Neuron (in vitro differentiated cells): Measurements from ENCODE around the gene ABCB9.

Experiments
- H2AFZ ChIP-seq: one replicate; pipeline ENCODE4 v1.6.1; 2013; ENCODE audit warnings: low read depth, mild to moderate bottlenecking, inconsistent platforms, low read length, moderate library complexity
- H3K27me3 ChIP-seq: one replicate; pipeline ENCODE4 v1.6.1; 2013; ENCODE audit warnings: low read length; ENCODE audit not compliant: insufficient read depth
- H3K36me3 ChIP-seq: one replicate; pipeline ENCODE4 v1.6.1; 2013; ENCODE audit warnings: low read length; ENCODE audit not compliant: insufficient read depth
- H3K4me1 ChIP-seq: one replicate; pipeline ENCODE4 v1.6.1; 2013; ENCODE audit warnings: low read length; ENCODE audit not compliant: insufficient read depth
- H3K4me3 ChIP-seq: 2 replicates; pipeline ENCODE4 v1.5.1; 2013; ENCODE audit warnings: mild to moderate bottlenecking, low read length, moderate library complexity
- H3K9me3 ChIP-seq: one replicate; pipeline ENCODE4 v1.6.1; 2013; ENCODE audit warnings: low read length

The ABCB9 gene

GRCh38 chr12:122999196-122999946, 33.1 kb upstream of the ABCB9 start:
- H3K9me3 ChIP-seq = no peaks in the 10 kb centered on the region
- no peaks in the 10 kb centered on the region for H3K27me3 ChIP-seq
- no peaks in the 10 kb centered on the region for H3K4me1 ChIP-seq
- H3K36me3 ChIP-seq = no peaks in the 10 kb centered on the region
- no peak overlapping the region for H3K4me3 ChIP-seq
- H2AFZ ChIP-seq = no peak overlapping the region

GRCh38 chr12:122998316-122998715, 32.1 kb upstream of the ABCB9 start:
- no peak overlapping the region for H3K4me3 ChIP-seq

GRCh38 chr12:122997343-122998250, 31.3 kb upstream of the ABCB9 start:
- Histone ChIP-seq H3K27me3 (no peaks in the 10 kb centered on the region), H2AFZ (no peak overlapping the region), H3K4me3 (no peak overlapping the region), H3K9me3 (no peaks in the 10 kb centered on the region), H3K4me1 (no peaks in the 10 kb centered on the region), H3K36me3 (no peaks in the 10 kb centered on the region)

More at GRCh38 chr12:122998316-122998715, 32.1 kb upstream of the ABCB9 start:
- H2AFZ ChIP-seq = no peak overlapping the region
- no peaks in the 10 kb centered on the region for H3K36me3 ChIP-seq
- H3K27me3 ChIP-seq = no peaks in the 10 kb centered on the region
- H3K9me3 ChIP-seq = no peaks in the 10 kb centered on the region
- H3K4me1 ChIP-seq = no peaks in the 10 kb centered on the region

GRCh38 chr12:122996621-122997342, 30.5 kb upstream of the ABCB9 start:
- Histone ChIP-seq H3K27me3 (no peaks in the 10 kb centered on the region), H3K9me3 (no peaks in the 10 kb centered on the region), H3K4me1 (no peaks in the 10 kb centered on the region), H3K36me3 (no peaks in the 10 kb centered on the region), H2AFZ (no peak overlapping the region), H3K4me3 (no peak overlapping the region)

GRCh38 chr12:122996188-122996601, 29.9 kb upstream of the ABCB9 start:
- Histone ChIP-seq H3K36me3 (no peaks in the 10 kb centered on the region), H2AFZ (no peak overlapping the region), H3K4me3 (no peak overlapping the region), H3K27me3 (no peaks in the 10 kb centered on the region), H3K9me3 (no peaks in the 10 kb centered on the region), H3K4me1 (no peaks in the 10 kb centered on the region)

GRCh38 chr12:122995503-122996187, 29.4 kb upstream of the ABCB9 start:
- H3K27me3 ChIP-seq = no peaks in the 10 kb centered on the region

GRCh38 chr12:122994781-122995502, 28.7 kb upstream of the ABCB9 start:
- H3K4me1 ChIP-seq = no peaks in the 10 kb centered on the region

More at GRCh38 chr12:122995503-122996187, 29.4 kb upstream of the ABCB9 start:
- H3K4me1 ChIP-seq = no peaks in the 10 kb centered on the region
- no peak overlapping the region for H2AFZ ChIP-seq
- H3K9me3 ChIP-seq = no peaks in the 10 kb centered on the region
- H3K4me3 ChIP-seq = no peak overlapping the region
- no peaks in the 10 kb centered on the region for H3K36me3 ChIP-seq

GRCh38 chr12:122994140-122994675, 27.9 kb upstream of the ABCB9 start:
- Histone ChIP-seq H3K9me3 (no peaks in the 10 kb centered on the region), H2AFZ (no peak overlapping the region), H3K4me3 (no peak overlapping the region), H3K27me3 (no peaks in the 10 kb centered on the region), H3K4me1 (no peaks in the 10 kb centered on the region), H3K36me3 (peaks cover 5% of the 10 kb centered on the region)

More at GRCh38 chr12:122994781-122995502, 28.7 kb upstream of the ABCB9 start:
- H3K27me3 ChIP-seq = no peaks in the 10 kb centered on the region
- H3K4me3 ChIP-seq = no peak overlapping the region
- H2AFZ ChIP-seq = no peak overlapping the region
- peaks cover 5% of the 10 kb centered on the region for H3K36me3 ChIP-seq
- no peaks in the 10 kb centered on the region for H3K9me3 ChIP-seq

GRCh38 chr12:122992386-122992785, 26.1 kb upstream of the ABCB9 start:
- Histone ChIP-seq H3K4me1 (no peaks in the 10 kb centered on the region), H2AFZ (no peak overlapping the region), H3K36me3 (peaks cover 7% of the 10 kb centered on the region), H3K9me3 (no peaks in the 10 kb centered on the region), H3K27me3 (no peaks in the 10 kb centered on the region), H3K4me3 (no peak overlapping the region)

- Histone ChIP-seq H3K27me3 (no peaks in the 10 kb centered on the region), H3K36me3 (peaks cover 10% of the 10 kb centered on the region), H3K4me3 (no peak overlapping the region), H3K4me1 (no peaks in the 10 kb centered on the region), H3K9me3 (no peaks in the 10 kb centered on the region), H2AFZ (no peak overlapping the region)
These were observed 25.5 kb upstream of the ABCB9 start for GRCh38 chr12:122991623-122992275.

GRCh38 chr12:122990961-122991622, 24.8 kb upstream of the ABCB9 start:
- Histone ChIP-seq H3K27me3 (no peaks in the 10 kb centered on the region), H3K9me3 (no peaks in the 10 kb centered on the region), H3K4me3 (no peak overlapping the region), H2AFZ (no peak overlapping the region), H3K4me1 (no peaks in the 10 kb centered on the region), H3K36me3 (peaks cover 13% of the 10 kb centered on the region)
